SK-N-SH treated with all-trans-retinoic acid at 6 μM for 48 hours (cell line): ENCODE measurements around the gene CD52.

Experiments used
- ATAC-seq: fragments of 200-7000 bp; cut with Tn5 transposase; 3 replicates; pipeline ENCODE4 v1.9.1; 2020; ENCODE audit warnings: mild to moderate bottlenecking, moderate library complexity
- ARNTL ChIP-seq: fragments of 450-650 bp; formaldehyde crosslinking; IDR thresholded peaks from 2 replicates; pipeline ENCODE4 v1.5.0; 2020; ENCODE audit warnings: low read depth, mild to moderate bottlenecking, moderate library complexity, borderline replicate concordance
- CSDC2 ChIP-seq: fragments of 250-450 bp; sonication (Bioruptor Pico); IDR thresholded peaks from 2 replicates; pipeline ENCODE4 v1.5.0; 2020; ENCODE audit warnings: mild to moderate bottlenecking, moderate library complexity
- CSRNP3 ChIP-seq: fragments of 250-450 bp; sonication (Bioruptor Pico); IDR thresholded peaks from 2 replicates; pipeline ENCODE4 v1.5.1; 2021; ENCODE audit warnings: mild to moderate bottlenecking, moderate library complexity
- ESRRG ChIP-seq: fragments of 250-450 bp; sonication (Bioruptor Pico); IDR thresholded peaks from 2 replicates; pipeline ENCODE4 v1.6.1; 2021; ENCODE audit warnings: mild to moderate bottlenecking
- GLIS3 ChIP-seq: fragments of 250-450 bp; sonication (Bioruptor Pico); IDR thresholded peaks from 2 replicates; pipeline ENCODE4 v1.5.0; 2020; ENCODE audit warnings: mild to moderate bottlenecking, moderate library complexity
- ISL1 ChIP-seq: fragments of 250-450 bp; sonication (Bioruptor Pico); IDR thresholded peaks from 2 replicates; pipeline ENCODE4 v2.1.2; 2022; ENCODE audit warnings: mild to moderate bottlenecking, moderate library complexity
- OSR1 ChIP-seq: fragments of 250-450 bp; sonication (Bioruptor Pico); IDR thresholded peaks from 2 replicates; pipeline ENCODE4 v1.8.0; 2022; ENCODE audit warnings: moderate library complexity, mild to moderate bottlenecking, inconsistent platforms
- PATZ1 ChIP-seq: fragments of 250-450 bp; sonication (Bioruptor Pico); IDR thresholded peaks from 2 replicates; pipeline ENCODE4 v1.8.0; 2020; ENCODE audit warnings: mild to moderate bottlenecking, moderate library complexity, borderline replicate concordance
- POU6F1 ChIP-seq: fragments of 250-450 bp; sonication (Bioruptor Pico); IDR thresholded peaks from 2 replicates; pipeline ENCODE4 v1.8.0; 2021; ENCODE audit warnings: low read depth, mild to moderate bottlenecking, moderate library complexity, borderline replicate concordance
- PPARA ChIP-seq: fragments of 250-450 bp; sonication (Bioruptor Pico); IDR thresholded peaks from 2 replicates; pipeline ENCODE4 v1.5.0; 2020; ENCODE audit warnings: mild to moderate bottlenecking, borderline replicate concordance
- RARB ChIP-seq: fragments of 250-450 bp; sonication (Bioruptor Pico); IDR thresholded peaks from 2 replicates; pipeline ENCODE4 v1.8.0; 2021; ENCODE audit warnings: mild to moderate bottlenecking, moderate library complexity
- SNAI2 ChIP-seq: fragments of 250-450 bp; sonication (Bioruptor Pico); IDR thresholded peaks from 2 replicates; pipeline ENCODE4 v1.5.0; 2020; ENCODE audit warnings: mild to moderate bottlenecking, moderate library complexity
- TOX ChIP-seq: fragments of 250-450 bp; sonication (Bioruptor Pico); IDR thresholded peaks from 2 replicates; pipeline ENCODE4 v1.8.0; 2021; ENCODE audit warnings: mild to moderate bottlenecking, moderate library complexity, borderline replicate concordance
- TSHZ2 ChIP-seq: fragments of 250-450 bp; sonication (Bioruptor Pico); IDR thresholded peaks from 2 replicates; pipeline ENCODE4 v1.5.0; 2020; ENCODE audit warnings: mild to moderate bottlenecking, moderate library complexity
- ZC3H10 ChIP-seq: fragments of 250-450 bp; sonication (Bioruptor Pico); IDR thresholded peaks from 2 replicates; pipeline ENCODE4 v1.5.1; 2021; ENCODE audit warnings: mild to moderate bottlenecking, moderate library complexity
- ZFP3 ChIP-seq: fragments of 250-450 bp; sonication (Bioruptor Pico); IDR thresholded peaks from 2 replicates; pipeline ENCODE4 v1.5.0; 2020; ENCODE audit warnings: mild to moderate bottlenecking, moderate library complexity
- ZNF565 ChIP-seq: fragments of 450-650 bp; formaldehyde crosslinking; conservative IDR thresholded peaks from 2 replicates; pipeline ENCODE4 v1.5.0; 2020; ENCODE audit warnings: low read depth, mild to moderate bottlenecking, moderate library complexity
- ZNF70 ChIP-seq: fragments of 450-650 bp; formaldehyde crosslinking; IDR thresholded peaks from 2 replicates; pipeline ENCODE4 v1.5.0; 2020; ENCODE audit warnings: mild to moderate bottlenecking, moderate library complexity
- ZNF8 ChIP-seq: fragments of 450-650 bp; formaldehyde crosslinking; IDR thresholded peaks from 2 replicates; pipeline ENCODE4 v1.5.0; 2020; ENCODE audit warnings: mild to moderate bottlenecking, moderate library complexity

CD52 gene

GRCh38 chr1:26296340-26297056, 21.3 kb upstream of the CD52 start:
- no peak for ATAC-seq
- TF ChIP-seq ZNF565 (no peak), ZFP3 (CRISPR knock-in tag) (no peak), ARNTL (CRISPR knock-in tag) (no peak), ESRRG (CRISPR knock-in tag) (no peak), ZNF70 (CRISPR knock-in tag) (no peak), ZNF8 (CRISPR knock-in tag) (no peak), SNAI2 (CRISPR knock-in tag) (no peak), RARB (no peak), OSR1 (CRISPR knock-in tag) (no peak)

- no peak for ATAC-seq
- no peak for TF ChIP-seq SNAI2 (CRISPR knock-in tag)
- TF ChIP-seq TOX (CRISPR knock-in tag), result no peak
- TF ChIP-seq TSHZ2 (CRISPR knock-in tag), result no peak
- TF ChIP-seq GLIS3 (CRISPR knock-in tag), result no peak
- TF ChIP-seq PATZ1, result no peak
- no peak for TF ChIP-seq PPARA (CRISPR knock-in tag)
Measured at GRCh38 chr1:26297057-26297790, 20.5 kb upstream of the CD52 start.

- no peak for ATAC-seq
- no peak for TF ChIP-seq ISL1 (CRISPR knock-in tag)
- no peak for TF ChIP-seq ESRRG (CRISPR knock-in tag)
- TF ChIP-seq POU6F1, result no peak
- no peak for TF ChIP-seq ZC3H10 (CRISPR knock-in tag)
- TF ChIP-seq ZNF565, result no peak
- no peak for TF ChIP-seq CSDC2 (CRISPR knock-in tag)
- no peak for TF ChIP-seq CSRNP3 (CRISPR knock-in tag)
- TF ChIP-seq GLIS3 (CRISPR knock-in tag), result no peak
- TF ChIP-seq OSR1 (CRISPR knock-in tag), result no peak
- TF ChIP-seq TSHZ2 (CRISPR knock-in tag), result no peak
- TF ChIP-seq ARNTL (CRISPR knock-in tag), result no peak
- no peak for TF ChIP-seq RARB
- TF ChIP-seq, all 23 proteins: peak for 0
Measured at GRCh38 chr1:26297791-26298124, 20.0 kb upstream of the CD52 start.
